HepG2 (cell line): ENCODE measurements around the gene HADHA.
A peak's percentile ranks its signal among the peaks of the same experiment; 100 is the strongest.

Source experiments
- ARNTL ChIP-seq: sonication (generic); formaldehyde crosslinking; IDR thresholded peaks from 2 replicates; pipeline ENCODE4 v1.4.0; 2020; ENCODE audit warnings: mild to moderate bottlenecking, missing genetic modification reagents
- CTCF ChIP-seq: sonication (generic); formaldehyde crosslinking; IDR thresholded peaks from 2 replicates; pipeline ENCODE4 v1.5.0; 2020; ENCODE audit warnings: mild to moderate bottlenecking, missing genetic modification reagents, moderate library complexity
- E2F1 ChIP-seq: sonication (generic); formaldehyde crosslinking; IDR thresholded peaks from 2 replicates; pipeline ENCODE4 v1.5.0; 2020; ENCODE audit warnings: missing genetic modification reagents
- GABPA ChIP-seq, 2 experiments: IDR thresholded peaks; 2 replicates each; pipeline ENCODE4 v1.6.1; 2011 to 2016; ENCODE audit warnings: low read depth in 2 of 2, low read length in 1 of 2, missing biosample characterization in 1 of 2, missing genetic modification characterization in 1 of 2
- HDAC2 ChIP-seq: sonication (generic); formaldehyde crosslinking; IDR thresholded peaks from 2 replicates; pipeline ENCODE4 v1.4.0; 2020; ENCODE audit warnings: missing genetic modification reagents
- JDP2 ChIP-seq: sonication (generic); formaldehyde crosslinking; IDR thresholded peaks from 2 replicates; pipeline ENCODE4 v1.8.1; 2022; ENCODE audit warnings: missing genetic modification reagents, borderline replicate concordance
- MNT ChIP-seq: fragments of 450-650 bp; IDR thresholded peaks from 2 replicates; pipeline ENCODE4 v1.6.1; 2016
- NR3C1 ChIP-seq: sonication (generic); formaldehyde crosslinking; IDR thresholded peaks from 2 replicates; pipeline ENCODE4 v1.4.0; 2020; ENCODE audit warnings: missing genetic modification reagents
- POLR2A ChIP-seq, 2 experiments: IDR thresholded peaks; 2 replicates each; pipeline ENCODE4 v1.6.1; 2011; ENCODE audit warnings: low read depth in 2 of 2, low read length in 2 of 2, mild to moderate bottlenecking in 1 of 2, moderate library complexity in 1 of 2; ENCODE audit not compliant: insufficient read depth in 1 of 2
- ZBTB33 ChIP-seq: sonication (generic); formaldehyde crosslinking; IDR thresholded peaks from 2 replicates; pipeline ENCODE4 v1.4.0; 2020; ENCODE audit warnings: missing genetic modification reagents
- ZBTB42 ChIP-seq: sonication (generic); formaldehyde crosslinking; IDR thresholded peaks from 2 replicates; pipeline ENCODE4 v1.5.0; 2020; ENCODE audit warnings: mild to moderate bottlenecking, missing genetic modification reagents
- ZNF24 ChIP-seq: fragments of 450-650 bp; IDR thresholded peaks from 2 replicates; pipeline ENCODE4 v1.6.1; 2017; ENCODE audit warnings: antibody characterized with exemption, mild to moderate bottlenecking
- ZNF503 ChIP-seq: sonication (generic); formaldehyde crosslinking; IDR thresholded peaks from 2 replicates; pipeline ENCODE4 v1.4.0; 2020; ENCODE audit warnings: missing genetic modification reagents
- ZSCAN5A ChIP-seq: sonication (generic); formaldehyde crosslinking; IDR thresholded peaks from 2 replicates; pipeline ENCODE4 v1.8.0; 2022; ENCODE audit warnings: mild to moderate bottlenecking, missing genetic modification reagents, borderline replicate concordance

GRCh38 chr2:26179446-26179913, 65.0 kb downstream of the HADHA start:
- TF ChIP-seq MNT, result no peak
- no peak for TF ChIP-seq NR3C1 (CRISPR knock-in tag)
- no peak for TF ChIP-seq ARNTL (CRISPR knock-in tag)
- TF ChIP-seq ZSCAN5A, result no peak
- no peak for TF ChIP-seq ZBTB42 (CRISPR knock-in tag)
- TF ChIP-seq HDAC2 (CRISPR knock-in tag), result no peak
- no peak for TF ChIP-seq CTCF (CRISPR knock-in tag)
- no peak for TF ChIP-seq ZNF24
- no peak for TF ChIP-seq POLR2A (IDR thresholded peaks at IDR 0.05; ENCODE audit: insufficient read depth in 1 of 2, low read depth in 2 of 2, low read length in 2 of 2)
- TF ChIP-seq ZBTB33 (CRISPR knock-in tag), result 0 out of 2 replicates have a peak, but pooled peaks have one; percentile 43
- no peak for TF ChIP-seq JDP2
- TF ChIP-seq E2F1 (CRISPR knock-in tag), result no peak
- no peak for TF ChIP-seq ZNF503 (CRISPR knock-in tag)
- TF ChIP-seq GABPA (IDR thresholded peaks at IDR 0.05; ENCODE audit: low read depth, low read length), result no peak
- no peak for TF ChIP-seq GABPA (CRISPR knock-in tag; IDR thresholded peaks at IDR 0.05; ENCODE audit: low read depth)
